HepG2 (cell line): Measurements from ENCODE around the gene TAF1C. TPM values are rescaled to one million over a fixed set of nuclear protein-coding genes. Genes with fewer than 3 reads are reported as not detected.

Source experiments
- AGO2 ChIP-seq: fragments of 200-400 bp; formaldehyde crosslinking; optimal IDR thresholded peaks from 2 replicates; pipeline ENCODE3; 2017; ENCODE audit warnings: mild to moderate bottlenecking, low read depth, low read length, moderate library complexity
- ATRX ChIP-seq: sonication (generic); formaldehyde crosslinking; IDR thresholded peaks from 2 replicates; pipeline ENCODE4 v1.4.0; 2020; ENCODE audit warnings: missing genetic modification reagents, borderline replicate concordance
- CBX1 ChIP-seq: IDR thresholded peaks from one replicate; pipeline ENCODE4 v1.6.1; 2016; ENCODE audit warnings: antibody characterized with exemption, low read depth
- CREB3 ChIP-seq: sonication (generic); formaldehyde crosslinking; IDR thresholded peaks from 2 replicates; pipeline ENCODE4 v1.5.0; 2020; ENCODE audit warnings: missing genetic modification reagents
- DDIT3 ChIP-seq: sonication (generic); formaldehyde crosslinking; IDR thresholded peaks from 2 replicates; pipeline ENCODE4 v1.4.0; 2020; ENCODE audit warnings: mild to moderate bottlenecking, missing genetic modification reagents
- EED ChIP-seq: sonication (generic); formaldehyde crosslinking; IDR thresholded peaks from 2 replicates; pipeline ENCODE4 v1.5.0; 2020; ENCODE audit warnings: mild to moderate bottlenecking, missing genetic modification reagents
- GPBP1L1 ChIP-seq: sonication (generic); formaldehyde crosslinking; IDR thresholded peaks from 2 replicates; pipeline ENCODE4 v1.5.0; 2020; ENCODE audit warnings: mild to moderate bottlenecking, missing genetic modification reagents
- IRF1 ChIP-seq: sonication (generic); formaldehyde crosslinking; IDR thresholded peaks from 2 replicates; pipeline ENCODE4 v1.4.0; 2020; ENCODE audit warnings: low read depth, mild to moderate bottlenecking, missing genetic modification reagents
- ISX ChIP-seq: sonication (generic); formaldehyde crosslinking; conservative IDR thresholded peaks from 2 replicates; pipeline ENCODE4 v1.5.0; 2020; ENCODE audit warnings: missing genetic modification reagents
- KLF11 ChIP-seq: IDR thresholded peaks from 2 replicates; pipeline ENCODE4 v1.6.1; 2016; ENCODE audit warnings: missing compliant biosample characterization
- MED8 ChIP-seq: sonication (generic); formaldehyde crosslinking; IDR thresholded peaks from 2 replicates; pipeline ENCODE4 v1.8.1; 2023; ENCODE audit warnings: mild to moderate bottlenecking, missing genetic modification reagents; ENCODE audit not compliant: insufficient replicate concordance
- NFE2L1 ChIP-seq: sonication (generic); formaldehyde crosslinking; IDR thresholded peaks from 2 replicates; pipeline ENCODE4 v1.4.0; 2020; ENCODE audit warnings: missing genetic modification reagents, mild to moderate bottlenecking, borderline replicate concordance
- PAF1 ChIP-seq: IDR thresholded peaks from 2 replicates; pipeline ENCODE4 v1.6.1; 2016; ENCODE audit warnings: missing genetic modification reagents, missing compliant biosample characterization
- PAWR ChIP-seq: sonication (generic); formaldehyde crosslinking; IDR thresholded peaks from 2 replicates; pipeline ENCODE4 v1.4.0; 2020; ENCODE audit warnings: missing genetic modification reagents, mild to moderate bottlenecking, borderline replicate concordance
- PHB2 ChIP-seq: fragments of 450-650 bp; IDR thresholded peaks from 2 replicates; pipeline ENCODE4 v1.6.1; 2018; ENCODE audit not compliant: partially characterized antibody
- POGZ ChIP-seq: sonication (generic); formaldehyde crosslinking; IDR thresholded peaks from 2 replicates; pipeline ENCODE4 v1.4.0; 2020; ENCODE audit warnings: mild to moderate bottlenecking, missing genetic modification reagents
- SIN3B ChIP-seq: fragments of 150-350 bp; IDR thresholded peaks from 2 replicates; pipeline ENCODE4 v1.6.1; 2014; ENCODE audit warnings: low read length
- SMARCE1 ChIP-seq: fragments of 450-650 bp; IDR thresholded peaks from 2 replicates; pipeline ENCODE4 v1.6.1; 2017; ENCODE audit warnings: borderline replicate concordance
- TEAD2 ChIP-seq: sonication (generic); formaldehyde crosslinking; IDR thresholded peaks from 2 replicates; pipeline ENCODE4 v1.9.0; 2021; ENCODE audit warnings: missing genetic modification reagents
- TP53 ChIP-seq: sonication (generic); formaldehyde crosslinking; conservative IDR thresholded peaks from 2 replicates; pipeline ENCODE4 v1.4.0; 2020; ENCODE audit warnings: missing genetic modification reagents
- ZBTB1 ChIP-seq: sonication (generic); formaldehyde crosslinking; IDR thresholded peaks from 2 replicates; pipeline ENCODE4 v1.4.0; 2020; ENCODE audit warnings: missing genetic modification reagents, borderline replicate concordance
- ZNF205 ChIP-seq: IDR thresholded peaks from 2 replicates; pipeline ENCODE4 v1.6.1; 2018; ENCODE audit warnings: missing biosample characterization, missing genetic modification reagents
- ZNF44 ChIP-seq: sonication (generic); formaldehyde crosslinking; IDR thresholded peaks from 2 replicates; pipeline ENCODE4 v1.5.1; 2020; ENCODE audit warnings: mild to moderate bottlenecking, missing genetic modification reagents
- ZNF878 ChIP-seq: sonication (generic); formaldehyde crosslinking; IDR thresholded peaks from 2 replicates; pipeline ENCODE4 v1.8.1; 2023; ENCODE audit warnings: mild to moderate bottlenecking, missing genetic modification reagents, moderate library complexity
- ZSCAN12 ChIP-seq: sonication (generic); formaldehyde crosslinking; IDR thresholded peaks from 2 replicates; pipeline ENCODE4 v1.9.0; 2021; ENCODE audit warnings: mild to moderate bottlenecking, missing genetic modification reagents
- polyA plus RNA-seq, 8 experiments: library from polyadenylated mRNA; depleted of rRNA in 3 of 8; stranded (reverse) in 7 of 8; unstranded in 1 of 8; fragments of >200 nt; fragmentation: Illumina TruSeq in 4 of 8; extraction: Trizol in 4 of 8; gene quantifications; 2 replicates each; pipeline versions ENCODE4 v1.2.1 to v1.2.3, GENCODE V29; 2011 to 2016; ENCODE audit warnings: low read depth in 4 of 8, missing spikeins in 1 of 8, mixed read lengths in 1 of 8; ENCODE audit not compliant: insufficient read depth in 1 of 8
- total RNA-seq, 5 experiments: library from RNA; depleted of rRNA; stranded (reverse); fragments of >200 nt; fragmentation: Illumina TruSeq; extraction: Trizol; gene quantifications; 2 replicates each; pipeline ENCODE4 v1.2.3, GENCODE V29; 2016; ENCODE audit warnings: low read depth in 1 of 5

TAF1C gene
- total and polyA plus RNA-seq, 2 of the 13 experiments (the other 11 are each of a cell fraction or from before 2014, with no cell fraction given): 15.6 to 20.8 TPM

- TF ChIP-seq TP53 (CRISPR knock-in tag) (peak; percentile 74; the same call in 1 of the 2 replicates), IRF1 (CRISPR knock-in tag) (no peak), ZBTB1 (CRISPR knock-in tag) (no peak), GPBP1L1 (CRISPR knock-in tag) (no peak), SIN3B (peak; percentile 46; the same call in 1 of the 2 replicates), NFE2L1 (CRISPR knock-in tag) (no peak), PAF1 (no peak), ZSCAN12 (CRISPR knock-in tag) (peak; percentile 92; the same call in 1 of the 2 replicates), MED8 (CRISPR knock-in tag) (no peak), SMARCE1 (no peak), TEAD2 (CRISPR knock-in tag) (peak; percentile 49; the same call in 1 of the 2 replicates), CBX1 (peak; percentile 72), CREB3 (CRISPR knock-in tag) (0 out of 2 replicates have a peak, but pooled peaks have one; percentile 48), PAWR (CRISPR knock-in tag) (no peak), POGZ (CRISPR knock-in tag) (peak; percentile 96), ZNF205 (CRISPR knock-in tag) (peak; percentile 68), ATRX (CRISPR knock-in tag) (no peak), EED (CRISPR knock-in tag) (0 out of 2 replicates have a peak, but pooled peaks have one; percentile 25), PHB2 (no peak), ISX (peak; percentile 88; the same call in 1 of the 2 replicates), ZNF44 (peak; percentile 73; the same call in 1 of the 2 replicates), ZNF878 (CRISPR knock-in tag) (0 out of 2 replicates have a peak, but pooled peaks have one; percentile 29), KLF11 (CRISPR knock-in tag) (peak; percentile 83; the same call in 1 of the 2 replicates), DDIT3 (CRISPR knock-in tag) (no peak), AGO2 (peak; percentile 53)
Observed at GRCh38 chr16:84186685-84187437, at the start of gene TAF1C (continued).
